ENCODE measurements around the gene SOX15. TPM values are rescaled to one million over a fixed set of nuclear protein-coding genes. Genes with fewer than 3 reads are reported as not detected.

SOX15 gene
- total and polyA plus RNA-seq, 2 of the 4 experiments (the other 2 are of a cell fraction), result 0.18 to 0.62 TPM

GRCh38 chr17:7557147-7557764 is 32.6 kb downstream of the SOX15 start (continued):
- TF ChIP-seq ELK1 (IDR thresholded peaks at IDR 0.05; ENCODE audit: borderline replicate concordance, low read depth, low read length) (no peak), CEBPB (IDR thresholded peaks at IDR 0.05; ENCODE audit: low read depth, low read length) (no peak), NFE2L2 (IDR thresholded peaks at IDR 0.05; ENCODE audit: low read depth, low read length) (no peak), RAD21 (IDR thresholded peaks at IDR 0.05; ENCODE audit: low read length) (no peak), MXI1 (IDR thresholded peaks at IDR 0.05; ENCODE audit: borderline replicate concordance, low read depth, low read length) (no peak)
